ENCODE measurements around the gene KDM8.

DNA sequence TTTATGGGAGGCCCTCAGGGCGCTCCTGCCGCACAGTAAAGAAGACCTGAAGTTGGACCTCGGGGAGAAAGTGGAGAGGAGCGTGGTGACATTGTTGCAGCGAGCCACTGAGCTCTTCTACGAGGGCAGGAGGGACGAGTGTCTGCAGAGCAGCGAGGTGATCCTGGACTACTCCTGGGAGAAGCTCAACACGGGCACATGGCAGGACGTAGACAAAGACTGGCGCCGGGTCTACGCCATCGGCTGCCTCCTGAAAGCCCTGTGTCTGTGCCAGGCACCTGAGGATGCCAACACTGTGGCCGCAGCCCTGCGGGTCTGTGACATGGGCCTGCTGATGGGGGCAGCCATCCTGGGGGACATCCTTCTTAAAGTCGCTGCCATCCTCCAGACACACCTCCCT lies 6.8 kb downstream of the KDM8 start:
- TF ChIP-seq, protein P1, sequence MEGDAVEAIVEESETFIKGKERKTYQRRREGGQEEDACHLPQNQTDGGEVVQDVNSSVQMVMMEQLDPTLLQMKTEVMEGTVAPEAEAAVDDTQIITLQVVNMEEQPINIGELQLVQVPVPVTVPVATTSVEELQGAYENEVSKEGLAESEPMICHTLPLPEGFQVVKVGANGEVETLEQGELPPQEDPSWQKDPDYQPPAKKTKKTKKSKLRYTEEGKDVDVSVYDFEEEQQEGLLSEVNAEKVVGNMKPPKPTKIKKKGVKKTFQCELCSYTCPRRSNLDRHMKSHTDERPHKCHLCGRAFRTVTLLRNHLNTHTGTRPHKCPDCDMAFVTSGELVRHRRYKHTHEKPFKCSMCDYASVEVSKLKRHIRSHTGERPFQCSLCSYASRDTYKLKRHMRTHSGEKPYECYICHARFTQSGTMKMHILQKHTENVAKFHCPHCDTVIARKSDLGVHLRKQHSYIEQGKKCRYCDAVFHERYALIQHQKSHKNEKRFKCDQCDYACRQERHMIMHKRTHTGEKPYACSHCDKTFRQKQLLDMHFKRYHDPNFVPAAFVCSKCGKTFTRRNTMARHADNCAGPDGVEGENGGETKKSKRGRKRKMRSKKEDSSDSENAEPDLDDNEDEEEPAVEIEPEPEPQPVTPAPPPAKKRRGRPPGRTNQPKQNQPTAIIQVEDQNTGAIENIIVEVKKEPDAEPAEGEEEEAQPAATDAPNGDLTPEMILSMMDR (IDR thresholded peaks at IDR 0.05) = no peak
- no peak for TF ChIP-seq POLR2A (IDR thresholded peaks at IDR 0.05; ENCODE audit: low read depth)
